GM21737 (cell line): ENCODE measurements around the gene SLC39A12.

Experiments used
- ATAC-seq: cut with Tn5 transposase; IDR thresholded peaks from one replicate; pipeline ENCODE4 v1.9.1; 2021; ENCODE audit warnings: mild to moderate bottlenecking, moderate library complexity; ENCODE audit not compliant: unreplicated experiment

SLC39A12 gene

DNA sequence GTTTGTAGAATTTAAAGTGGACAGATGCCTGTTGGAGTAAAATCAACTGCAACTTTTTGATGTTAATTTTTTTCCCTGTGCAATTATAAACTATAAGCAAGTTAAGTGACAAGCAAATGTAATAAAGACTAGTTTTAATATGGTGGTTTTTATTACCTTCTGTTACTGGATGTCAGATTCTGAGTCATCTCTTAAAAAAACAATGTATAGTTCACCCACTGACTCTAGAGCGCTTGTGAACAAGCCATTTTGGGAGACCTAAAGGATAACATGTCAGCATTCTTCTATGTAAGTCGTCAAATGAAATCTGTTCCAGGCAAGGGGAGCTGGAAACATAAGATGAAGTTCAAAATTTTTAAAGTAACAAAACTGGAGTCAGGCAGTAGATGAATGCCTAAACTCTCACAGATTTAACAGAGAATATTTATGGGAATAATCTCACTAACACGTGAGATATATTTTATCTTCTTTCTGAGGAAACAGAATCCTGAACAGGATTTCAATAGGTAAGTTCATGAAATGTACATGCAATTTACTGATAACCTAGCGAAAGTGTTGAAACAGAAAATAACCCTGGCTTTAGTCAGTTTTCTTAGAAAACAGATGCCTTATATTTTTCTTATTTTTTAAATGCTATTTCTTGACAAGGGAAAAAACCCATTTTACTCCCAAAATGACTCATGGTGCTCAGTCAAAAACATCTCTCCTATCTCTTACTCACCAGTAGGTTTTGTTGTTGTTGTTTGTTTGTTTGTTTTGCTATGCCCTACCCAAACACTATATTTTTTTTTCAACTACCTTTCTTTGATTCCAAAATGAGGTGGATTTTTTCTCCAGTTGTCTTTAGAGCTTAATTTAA, 91.7 kb downstream of the SLC39A12 start:
- ATAC-seq: no peak

DNA sequence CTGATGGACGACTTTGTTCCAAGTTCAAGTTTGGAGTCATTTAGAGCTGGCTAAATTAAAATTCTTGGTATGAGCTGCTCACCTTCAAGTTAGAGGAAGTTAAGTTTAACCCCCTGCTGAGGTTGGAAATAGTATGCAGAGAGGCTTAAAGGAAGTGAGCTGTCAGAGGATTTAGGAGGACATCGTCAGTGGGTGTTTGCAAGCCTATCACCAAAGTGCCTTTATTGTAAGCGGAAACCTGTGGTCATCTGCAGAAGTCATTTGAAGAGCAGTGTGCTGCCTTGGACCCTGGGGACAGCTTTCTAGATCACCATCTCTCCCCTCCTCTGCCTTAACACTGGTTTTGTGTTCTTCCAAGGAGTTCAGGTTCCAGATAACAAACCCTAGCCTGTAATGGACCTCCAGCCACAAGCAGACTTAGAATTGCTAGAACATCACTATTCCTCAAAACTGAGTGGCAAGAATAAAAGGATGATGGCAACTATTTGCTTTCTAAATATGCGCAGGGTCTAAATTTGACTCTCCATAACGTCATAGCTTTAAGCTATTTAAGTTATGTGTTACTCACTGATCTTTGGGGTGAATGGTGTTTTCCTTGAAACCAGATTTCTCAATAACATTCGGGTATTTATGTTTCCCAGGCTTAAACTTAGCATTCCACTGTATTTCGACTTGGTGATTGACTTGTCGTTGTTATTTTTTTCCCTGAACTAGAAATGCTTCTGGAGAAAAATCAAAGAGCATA, 93.4 kb downstream of the SLC39A12 start:
- ATAC-seq: no peak

DNA sequence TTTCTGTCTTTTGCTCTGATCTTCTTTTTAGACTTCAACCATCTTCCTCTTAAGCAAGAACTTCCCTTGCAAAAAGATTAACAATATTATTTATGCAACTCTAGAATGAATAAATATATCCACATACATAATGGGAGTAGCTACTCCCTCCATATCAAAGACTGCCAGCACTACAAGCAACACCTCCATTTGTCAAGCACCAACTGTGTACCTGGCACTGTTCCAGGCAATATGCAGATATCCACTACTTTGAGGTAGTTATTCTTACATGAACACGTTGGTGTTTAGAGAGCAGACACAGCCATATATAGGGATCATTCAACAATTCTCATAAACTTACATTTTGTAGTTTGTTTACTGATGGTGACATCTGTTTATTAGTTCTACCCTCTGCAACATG, 104.9 kb downstream of the SLC39A12 start:
- ATAC-seq: no peak

DNA sequence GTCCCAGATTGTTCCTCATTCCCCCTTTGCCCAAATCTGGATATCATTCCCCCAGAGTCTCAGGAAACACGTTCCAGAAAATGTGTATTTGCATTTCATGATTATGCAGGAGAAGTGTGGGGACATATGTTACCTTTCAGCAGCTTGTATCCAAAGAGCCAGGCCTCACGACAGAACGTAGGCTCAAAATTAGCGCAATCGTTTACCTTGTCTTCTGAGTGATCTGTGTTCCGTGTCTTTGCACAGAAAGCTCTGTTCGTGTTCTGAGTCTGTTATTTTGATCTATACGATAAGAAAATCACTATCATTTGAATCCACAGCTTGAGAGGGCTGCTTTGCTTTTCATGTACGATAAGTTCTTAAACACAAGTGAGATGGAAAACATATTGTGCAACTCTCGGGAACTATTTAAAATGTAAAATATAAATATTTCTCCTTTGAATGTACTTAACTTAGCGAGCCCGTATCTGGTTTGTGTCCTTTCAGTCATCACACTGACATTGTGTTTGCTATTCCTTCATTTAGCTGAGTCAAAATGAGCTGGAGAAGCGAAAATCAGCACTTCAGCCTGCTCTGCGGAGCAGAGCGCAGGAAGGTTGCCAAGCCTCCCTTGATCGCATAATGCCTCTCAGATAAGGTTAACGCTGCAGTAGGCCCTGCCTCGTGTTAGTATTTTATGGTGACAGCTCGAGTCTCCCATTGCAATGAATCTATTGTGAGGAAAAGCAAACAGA, 108.3 kb downstream of the SLC39A12 start:
- no peak for ATAC-seq

DNA sequence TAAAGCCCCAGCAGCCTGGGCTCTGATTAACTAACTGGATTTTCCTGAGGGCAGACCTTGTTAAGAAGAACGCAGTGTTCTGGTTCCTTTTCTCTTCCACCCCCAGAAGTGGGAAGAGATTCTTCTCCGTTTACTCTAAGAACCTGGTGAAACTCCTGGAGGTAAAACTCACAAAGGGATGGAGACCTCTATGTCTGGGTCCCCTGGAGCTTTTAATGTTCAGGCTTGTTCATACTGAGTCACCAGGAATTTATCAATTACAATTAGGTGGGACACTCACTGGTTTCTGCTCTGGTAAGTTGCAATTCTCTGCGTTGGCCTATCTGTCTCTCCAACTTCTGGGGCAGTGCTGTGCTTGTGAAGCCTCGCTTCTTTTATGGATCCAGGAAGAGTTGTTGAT, 115.2 kb downstream of the SLC39A12 start:
- no peak for ATAC-seq

DNA sequence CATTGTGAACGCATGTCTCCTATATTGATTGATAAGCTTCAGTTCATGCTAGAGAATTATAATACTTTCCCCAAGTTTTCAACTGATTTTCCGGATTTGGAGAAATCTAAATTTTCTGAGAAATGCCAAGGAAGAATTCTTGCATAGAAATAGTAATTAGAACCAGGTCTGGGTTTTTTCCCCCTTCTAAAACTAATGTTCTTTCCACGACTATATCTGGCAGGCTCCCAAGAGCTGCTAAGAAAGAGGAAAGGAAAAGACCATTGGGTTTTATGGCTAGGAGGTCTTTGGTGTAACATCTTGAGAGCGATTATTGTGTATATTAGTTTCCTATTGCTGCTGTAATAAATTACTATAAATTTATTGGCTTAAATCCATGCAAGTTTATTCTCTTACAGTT, 116.7 kb downstream of the SLC39A12 start:
- ATAC-seq: no peak

DNA sequence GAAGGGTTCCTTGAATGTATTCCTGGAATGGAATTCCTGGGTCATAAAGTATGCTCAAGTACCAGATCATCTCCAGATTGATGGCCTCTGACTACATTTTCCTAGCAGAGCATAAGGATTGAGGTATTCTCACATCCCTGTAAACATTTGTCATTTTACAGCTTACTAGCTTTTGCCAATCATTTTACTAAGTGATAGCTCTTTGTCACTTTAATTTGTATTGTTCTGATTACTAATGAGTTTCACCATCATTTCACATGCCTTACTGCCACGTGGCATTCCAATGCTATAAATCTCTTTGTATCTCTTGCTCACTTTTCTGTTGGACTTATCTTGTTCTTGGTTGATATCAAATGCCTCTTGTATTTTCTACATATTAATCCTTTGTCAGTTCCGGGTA, 119.9 kb downstream of the SLC39A12 start:
- no peak for ATAC-seq

DNA sequence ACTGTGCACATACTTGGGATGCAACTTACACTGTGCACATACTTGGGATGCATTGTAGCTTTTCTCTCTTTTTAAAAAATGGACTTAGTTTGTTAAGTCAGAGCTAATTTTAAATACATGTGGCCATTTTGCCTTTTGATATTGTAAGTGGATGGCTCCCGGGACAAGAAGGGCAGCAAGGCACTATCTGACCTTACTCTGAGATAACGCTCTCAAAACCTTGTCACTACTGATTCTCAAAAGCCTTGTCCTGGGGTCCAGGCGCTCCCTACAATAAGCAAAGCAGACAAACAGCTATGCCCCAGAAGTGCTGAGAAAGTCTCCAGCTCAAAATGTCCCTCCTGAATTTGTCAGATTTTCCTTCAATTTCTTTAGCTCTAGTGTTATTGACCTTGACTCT, 121.6 kb downstream of the SLC39A12 start:
- no peak for ATAC-seq

DNA sequence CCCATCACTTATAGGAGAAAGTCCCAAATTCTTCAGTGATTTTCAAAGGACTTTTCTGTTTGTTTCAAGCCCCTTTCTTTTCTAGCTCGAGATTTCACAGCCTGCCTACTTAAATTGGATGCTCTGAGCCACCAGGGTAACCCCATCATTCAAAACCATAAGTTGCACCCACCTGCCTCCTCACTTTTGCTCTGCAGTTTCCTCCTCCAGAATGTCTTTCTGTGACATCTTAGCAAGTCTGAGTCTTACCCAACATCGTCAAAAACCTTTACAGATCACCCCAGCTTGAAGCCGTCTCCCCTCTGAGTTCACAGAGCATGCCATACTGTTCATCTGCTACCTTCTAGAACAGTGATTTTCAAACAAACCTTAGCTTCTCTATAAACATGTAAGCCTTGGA, 124.2 kb downstream of the SLC39A12 start:
- ATAC-seq: no peak

DNA sequence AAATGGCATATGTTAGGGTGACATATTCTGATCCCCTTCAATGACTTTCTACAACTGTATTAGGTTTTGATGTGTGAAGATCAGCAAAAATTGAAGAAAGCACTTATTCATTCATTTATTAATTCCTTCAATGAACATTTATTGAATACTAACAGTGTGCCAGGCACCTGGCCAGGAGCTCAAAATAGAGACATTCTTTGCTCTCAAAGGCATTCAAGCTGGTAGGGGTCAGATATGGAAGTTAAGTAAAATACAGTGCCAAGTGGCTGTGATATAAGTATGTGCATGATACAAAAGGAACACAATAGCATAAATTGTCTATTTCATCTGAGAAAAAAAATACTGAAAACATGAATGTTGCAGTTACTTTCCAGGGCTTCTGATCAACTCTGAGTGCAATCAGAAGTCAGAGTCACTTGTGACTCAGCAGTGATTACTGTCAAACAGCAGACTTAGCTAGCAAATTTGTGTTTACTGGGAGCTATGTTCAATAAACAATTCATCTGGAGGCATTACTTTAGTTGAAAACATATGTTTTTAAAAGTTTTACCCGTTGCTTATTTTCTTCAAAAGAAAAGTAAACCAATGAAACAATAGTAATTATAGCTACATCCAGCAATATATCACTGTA, 128.1 kb downstream of the SLC39A12 start:
- no peak for ATAC-seq

DNA sequence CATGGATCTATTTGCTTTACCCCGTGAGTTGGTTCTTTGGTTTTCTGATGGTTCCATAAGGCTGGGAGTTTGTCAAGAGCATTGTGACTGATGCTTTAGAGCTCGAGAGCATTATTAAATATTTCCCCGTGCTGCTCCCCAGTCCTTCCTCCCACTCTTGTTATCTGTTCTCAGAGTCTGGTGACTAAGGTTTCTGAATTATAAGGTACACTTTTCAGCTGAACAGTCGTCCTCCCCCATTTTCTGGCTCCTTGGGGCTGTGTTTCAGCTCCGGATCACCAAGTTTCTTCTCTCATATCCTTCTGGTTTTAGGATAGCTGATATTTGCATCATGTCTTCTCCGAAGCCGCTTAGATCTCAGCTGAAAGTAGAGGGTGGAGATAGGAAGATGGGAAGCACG, 130.7 kb downstream of the SLC39A12 start:
- no peak for ATAC-seq

DNA sequence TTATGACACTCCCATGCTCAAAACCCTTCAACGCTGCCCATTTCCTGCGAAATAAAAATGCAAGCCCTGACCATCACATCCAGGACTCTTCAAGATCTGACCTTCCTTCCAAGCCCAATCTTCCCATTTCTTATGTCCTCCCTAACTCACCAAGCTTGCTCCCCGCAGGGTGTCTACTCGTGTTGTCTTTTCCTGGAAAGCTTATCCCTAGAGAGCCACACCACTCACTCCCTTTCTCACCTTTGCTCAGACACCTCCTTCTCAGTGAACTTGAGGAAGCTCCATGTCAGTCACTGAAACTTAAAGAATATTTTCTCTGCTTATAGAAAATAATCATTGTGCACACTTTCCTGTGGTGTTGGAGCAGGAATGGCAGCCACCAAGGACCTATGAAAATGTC, 134.1 kb downstream of the SLC39A12 start:
- ATAC-seq: no peak

DNA sequence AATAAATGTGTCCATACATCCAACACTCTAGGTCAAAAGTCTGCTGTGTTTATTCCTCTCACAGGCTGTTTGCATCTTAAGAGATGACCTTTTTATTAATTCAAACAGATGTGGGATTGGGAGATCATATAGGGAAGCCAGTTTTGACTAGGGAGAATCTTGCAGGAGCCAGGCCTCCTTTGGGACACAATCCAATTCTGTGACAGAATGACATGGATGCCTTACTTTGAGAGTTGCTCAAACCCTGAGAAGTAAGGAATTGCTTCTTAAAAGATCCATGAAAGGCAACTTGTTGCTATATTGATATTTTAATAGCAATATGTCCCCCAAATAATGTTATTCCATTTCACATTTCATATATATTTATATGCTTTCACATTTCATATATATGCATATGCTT, 135.0 kb downstream of the SLC39A12 start:
- ATAC-seq: no peak

DNA sequence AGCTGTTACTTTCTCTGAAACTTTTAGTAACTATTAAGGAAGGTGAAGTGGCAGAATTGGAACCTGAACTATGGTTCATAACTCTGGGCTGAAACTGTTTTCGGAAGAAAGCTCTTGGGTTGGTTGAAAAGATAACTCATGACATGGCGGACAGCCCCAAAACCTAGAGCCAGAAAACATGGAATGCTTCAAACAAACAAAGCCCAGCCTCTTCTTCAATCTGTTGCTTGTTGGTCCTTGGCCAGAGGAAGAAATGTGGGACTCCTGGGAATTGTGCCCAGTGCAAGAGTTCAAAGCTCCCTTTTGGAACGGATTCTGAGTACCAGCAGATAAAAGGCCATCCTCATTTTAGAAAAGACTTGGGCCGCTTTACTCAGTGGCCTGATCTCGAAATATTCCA, 135.6 kb downstream of the SLC39A12 start:
- no peak for ATAC-seq
